T-helper 17 cell (primary cell): ENCODE measurements around the gene JARID2. TPM values are rescaled to one million over a fixed set of nuclear protein-coding genes. Genes with fewer than 3 reads are reported as not detected.

Source experiments
- ATAC-seq: fragments of 150-1000 bp; cut with Tn5 transposase; 2 replicates; pipeline ENCODE4 v1.10.0; 2021; ENCODE audit warnings: mild to moderate bottlenecking, moderate library complexity
- DNase-seq, 3 donors: peaks; one replicate each; pipeline versions ENCODE4 v3.0.0 to v3.0.0-alpha.2; 2020 to 2021
- H3K9me3 ChIP-seq: one replicate; pipeline ENCODE4 v1.7.0; 2013; ENCODE audit warnings: low read length, mild to moderate bottlenecking; ENCODE audit not compliant: control insufficient read depth, poor library complexity, severe bottlenecking
- H3K27ac Mint-ChIP-seq: one replicate; pipeline ENCODE4 v1.8.0; 2022; ENCODE audit warnings: mild to moderate bottlenecking, moderate library complexity, mixed read lengths
- H3K27me3 Mint-ChIP-seq: one replicate; pipeline ENCODE4 v1.8.0; 2022; ENCODE audit warnings: mixed read lengths
- H3K36me3 Mint-ChIP-seq: one replicate; pipeline ENCODE4 v1.8.0; 2022; ENCODE audit warnings: low read depth, mixed read lengths
- H3K4me1 Mint-ChIP-seq: one replicate; pipeline ENCODE4 v1.8.0; 2022; ENCODE audit warnings: mild to moderate bottlenecking, mixed read lengths
- H3K4me3 Mint-ChIP-seq: one replicate; pipeline ENCODE4 v1.8.0; 2022; ENCODE audit warnings: mild to moderate bottlenecking, moderate library complexity, mixed read lengths
- total RNA-seq, 4 donors: library from RNA in 2 of 4; stranded (reverse) in 2 of 4; gene quantifications; one replicate each; pipeline ENCODE4 v1.2.3 and lab custom pipeline; 2022 to 2026

The JARID2 gene
- total RNA-seq, 2 donors from 2014 or later = 21.9 to 35.5 TPM

DNA sequence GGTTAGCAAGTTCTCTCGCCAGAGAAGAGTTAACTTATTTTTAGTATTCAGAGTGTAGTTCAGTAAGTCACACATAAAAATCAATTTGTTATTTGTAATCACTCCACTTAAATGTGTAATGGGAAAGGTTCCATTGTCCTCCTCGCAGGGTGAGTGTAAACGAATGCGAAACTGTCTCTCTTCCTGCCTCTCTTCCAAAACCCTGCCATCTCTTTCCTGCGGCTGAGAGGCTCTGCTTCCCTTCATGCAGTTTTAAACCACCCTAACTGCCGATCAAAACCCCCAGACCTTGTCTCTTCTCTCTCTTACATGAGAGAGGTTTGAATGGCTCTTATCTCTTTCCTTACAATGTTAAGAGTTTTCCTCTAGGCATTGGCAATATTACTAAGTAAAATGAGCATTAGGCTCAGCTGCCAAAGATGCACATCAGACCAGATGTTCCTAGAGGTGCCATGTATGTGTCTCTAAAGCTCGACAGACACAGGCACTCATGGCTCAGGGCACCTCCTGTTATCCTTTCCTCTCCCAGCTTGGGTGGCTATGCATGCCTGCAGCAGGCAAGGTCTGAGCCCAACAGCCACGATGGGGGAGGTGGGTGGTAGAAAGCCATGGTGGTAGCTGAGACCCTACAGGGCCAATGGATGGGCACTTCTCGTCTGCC is 91.2 kb downstream of the JARID2 start:
- no peaks in the 10 kb centered on the region for H3K9me3 ChIP-seq
- ATAC-seq (no peak), DNase-seq (no peak)
- H3K4me1 Mint-ChIP-seq = peaks cover 59% of the 10 kb centered on the region
- no peak overlapping the region for H3K4me3 Mint-ChIP-seq
- H3K27ac Mint-ChIP-seq = peak overlapping the region; percentile 27
- H3K36me3 Mint-ChIP-seq = no peaks in the 10 kb centered on the region
- H3K27me3 Mint-ChIP-seq = no peaks in the 10 kb centered on the region

DNA sequence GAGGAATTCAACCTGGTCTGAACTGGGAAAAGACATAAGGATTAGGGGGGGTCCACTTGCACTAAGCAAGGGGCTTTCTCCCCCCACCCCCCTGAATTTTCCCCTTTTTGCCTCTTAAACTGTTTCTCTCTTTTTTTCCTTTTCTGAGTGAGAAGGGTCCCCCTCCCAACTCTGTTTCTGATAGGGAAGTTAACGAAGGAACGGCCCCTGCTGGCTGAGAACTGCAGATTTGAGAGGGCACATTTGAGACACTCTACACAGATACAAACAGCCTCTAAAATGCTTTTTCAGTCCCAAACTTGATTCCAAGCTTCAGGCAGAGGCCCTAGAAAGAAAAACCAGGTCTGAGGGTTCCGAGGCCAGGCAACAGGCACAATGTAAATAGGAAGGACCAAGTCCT is 91.7 kb downstream of the JARID2 start:
- no peak overlapping the region for H3K4me3 Mint-ChIP-seq

GRCh38 chr6:15338476-15338875 is 92.6 kb downstream of the JARID2 start:
- H3K4me3 Mint-ChIP-seq = no peak overlapping the region
- H3K27me3 Mint-ChIP-seq = no peaks in the 10 kb centered on the region
- H3K9me3 ChIP-seq = no peaks in the 10 kb centered on the region
- no peaks in the 10 kb centered on the region for H3K36me3 Mint-ChIP-seq
- DNase-seq (no peak), ATAC-seq (no peak)
- peaks cover 59% of the 10 kb centered on the region for H3K4me1 Mint-ChIP-seq
- no peak overlapping the region for H3K27ac Mint-ChIP-seq

More for the DNA sequence above, 91.7 kb downstream of the JARID2 start:
- Mint-ChIP-seq H3K4me1 (peaks cover 60% of the 10 kb centered on the region), H3K27ac (no peak overlapping the region), H3K27me3 (no peaks in the 10 kb centered on the region), H3K36me3 (no peaks in the 10 kb centered on the region)
- DNase-seq (no peak), ATAC-seq (no peak)
- H3K9me3 ChIP-seq = no peaks in the 10 kb centered on the region

GRCh38 chr6:15339081-15339480 is 93.2 kb downstream of the JARID2 start:
- Mint-ChIP-seq H3K36me3 (no peaks in the 10 kb centered on the region), H3K4me1 (peaks cover 63% of the 10 kb centered on the region), H3K27me3 (no peaks in the 10 kb centered on the region), H3K27ac (no peak overlapping the region), H3K4me3 (no peak overlapping the region)
- ATAC-seq (no peak), DNase-seq (no peak)
- no peaks in the 10 kb centered on the region for H3K9me3 ChIP-seq

DNA sequence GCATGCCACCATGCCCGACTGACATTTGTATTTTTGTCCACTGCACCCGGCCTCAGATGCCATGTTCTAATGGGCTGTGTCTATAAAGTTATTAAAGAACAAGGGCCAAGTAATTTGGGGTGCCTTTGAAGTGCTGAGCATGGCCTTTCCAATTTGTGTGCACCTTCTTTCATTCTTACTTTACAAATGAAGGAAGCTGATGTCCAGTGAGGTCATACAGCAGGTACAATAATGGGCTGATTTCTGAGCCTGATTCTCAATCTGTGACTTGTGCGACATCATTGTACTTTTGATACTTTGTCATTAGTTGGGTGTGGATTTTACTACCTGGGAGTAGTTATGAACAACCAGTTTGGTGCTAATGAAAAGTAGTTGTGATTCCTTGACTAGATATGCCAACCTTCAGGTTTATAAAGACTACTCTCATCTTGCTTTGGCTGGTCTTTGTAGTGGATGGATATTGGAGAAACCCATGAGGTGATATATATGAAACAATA is 94.3 kb downstream of the JARID2 start:
- peak overlapping the region; percentile 71 for H3K4me3 Mint-ChIP-seq
- H3K36me3 Mint-ChIP-seq = no peaks in the 10 kb centered on the region
- ATAC-seq = no peak
- H3K27me3 Mint-ChIP-seq = no peaks in the 10 kb centered on the region
- H3K9me3 ChIP-seq = no peaks in the 10 kb centered on the region
- no peak for DNase-seq
- peaks cover 62% of the 10 kb centered on the region for H3K4me1 Mint-ChIP-seq
- H3K27ac Mint-ChIP-seq = peak overlapping the region; percentile 84

DNA sequence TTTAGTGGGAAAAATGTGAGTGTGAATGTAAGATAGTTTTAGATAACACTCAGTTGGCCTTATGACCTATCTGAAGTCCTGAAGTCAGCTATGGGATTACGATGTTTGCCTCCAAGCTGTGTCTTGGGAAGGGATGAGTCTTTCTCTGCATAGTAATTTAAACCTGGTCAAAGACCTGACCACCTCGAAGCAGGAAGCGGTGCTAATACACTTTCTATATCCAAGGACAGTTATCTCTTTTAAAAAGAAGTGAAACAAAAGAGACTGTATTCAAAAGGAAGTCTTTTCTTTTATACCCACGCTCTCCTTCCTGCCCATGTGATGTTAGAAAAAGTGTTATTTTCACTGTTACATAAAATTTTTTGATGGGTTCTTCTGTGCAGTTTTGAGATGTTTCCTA is 94.9 kb downstream of the JARID2 start:
- H3K27me3 Mint-ChIP-seq = no peaks in the 10 kb centered on the region
- DNase-seq (no peak), ATAC-seq (peak; percentile 45)
- H3K4me3 Mint-ChIP-seq = peak overlapping the region; percentile 71
- H3K36me3 Mint-ChIP-seq = no peaks in the 10 kb centered on the region
- H3K9me3 ChIP-seq = no peaks in the 10 kb centered on the region
- H3K27ac Mint-ChIP-seq = peak overlapping the region; percentile 84
- H3K4me1 Mint-ChIP-seq = peaks cover 62% of the 10 kb centered on the region

DNA sequence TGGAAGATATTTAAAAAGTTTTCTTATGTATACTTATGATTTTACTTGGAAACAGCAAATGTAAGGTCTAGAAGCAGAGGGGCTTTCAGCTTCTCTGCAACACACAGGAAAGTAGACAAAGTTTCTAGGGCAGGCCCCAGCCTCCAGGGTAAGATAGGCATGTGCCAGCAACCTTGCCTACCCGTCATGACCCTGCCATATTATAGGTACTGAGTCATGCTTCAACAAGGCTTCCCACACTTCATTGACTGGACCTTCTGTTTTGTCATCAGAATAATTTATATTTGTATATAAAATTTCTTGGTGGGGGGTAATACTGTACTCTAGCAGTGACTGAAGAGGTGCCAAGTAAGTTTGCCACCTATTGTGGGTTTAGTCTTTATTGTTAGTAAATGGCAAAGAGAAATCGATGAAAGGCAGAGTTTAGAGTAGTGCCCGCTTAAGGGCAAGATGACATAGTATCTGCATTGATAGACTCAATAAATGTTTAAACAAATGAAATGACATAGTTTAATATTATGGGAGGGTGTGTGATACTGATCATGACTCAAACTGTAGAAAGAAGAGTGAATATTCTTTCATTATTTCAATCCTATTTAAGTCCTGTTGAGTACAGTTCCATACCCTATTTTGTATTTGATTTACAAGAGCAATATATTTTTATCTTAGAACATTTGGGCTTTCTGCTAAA is 95.6 kb downstream of the JARID2 start:
- no peaks in the 10 kb centered on the region for H3K27me3 Mint-ChIP-seq
- H3K27ac Mint-ChIP-seq = peak overlapping the region; percentile 84
- DNase-seq = no peak
- no peaks in the 10 kb centered on the region for H3K9me3 ChIP-seq
- H3K4me1 Mint-ChIP-seq = peaks cover 64% of the 10 kb centered on the region
- no peak overlapping the region for H3K4me3 Mint-ChIP-seq
- no peak for ATAC-seq
- no peaks in the 10 kb centered on the region for H3K36me3 Mint-ChIP-seq

GRCh38 chr6:15342114-15342513 is 96.2 kb downstream of the JARID2 start:
- no peak for DNase-seq
- no peaks in the 10 kb centered on the region for H3K27me3 Mint-ChIP-seq
- H3K36me3 Mint-ChIP-seq = no peaks in the 10 kb centered on the region
- H3K4me3 Mint-ChIP-seq = no peak overlapping the region
- H3K4me1 Mint-ChIP-seq = peaks cover 62% of the 10 kb centered on the region
- no peak for ATAC-seq
- no peak overlapping the region for H3K27ac Mint-ChIP-seq
- H3K9me3 ChIP-seq = no peaks in the 10 kb centered on the region

GRCh38 chr6:15343490-15344191 is 97.8 kb downstream of the JARID2 start:
- ATAC-seq = no peak
- DNase-seq = no peak
- Mint-ChIP-seq H3K27me3 (no peaks in the 10 kb centered on the region), H3K27ac (peak overlapping the region; percentile 78), H3K4me1 (peaks cover 56% of the 10 kb centered on the region), H3K4me3 (no peak overlapping the region), H3K36me3 (no peaks in the 10 kb centered on the region)
- H3K9me3 ChIP-seq = no peaks in the 10 kb centered on the region

DNA sequence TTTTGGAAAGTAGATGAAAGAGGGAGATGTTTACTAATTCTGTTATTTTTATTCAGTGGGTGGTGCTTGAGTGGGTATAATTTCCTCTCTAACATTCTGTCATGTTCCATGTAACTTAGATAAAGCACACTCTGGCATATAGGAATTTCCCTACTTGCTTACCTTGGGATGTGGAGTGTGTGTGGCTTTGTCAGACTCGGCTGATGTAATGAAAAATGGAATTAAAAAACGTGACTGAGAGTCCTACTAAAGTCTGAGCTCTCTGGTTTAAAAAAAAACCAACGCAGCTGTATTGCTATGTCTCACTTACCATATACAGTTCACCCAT is 98.3 kb downstream of the JARID2 start:
- peaks cover 53% of the 10 kb centered on the region for H3K4me1 Mint-ChIP-seq
- DNase-seq = no peak
- peak overlapping the region; percentile 78 for H3K27ac Mint-ChIP-seq
- no peaks in the 10 kb centered on the region for H3K27me3 Mint-ChIP-seq
- H3K36me3 Mint-ChIP-seq = no peaks in the 10 kb centered on the region
- H3K4me3 Mint-ChIP-seq = no peak overlapping the region
- H3K9me3 ChIP-seq = no peaks in the 10 kb centered on the region
- no peak for ATAC-seq

DNA sequence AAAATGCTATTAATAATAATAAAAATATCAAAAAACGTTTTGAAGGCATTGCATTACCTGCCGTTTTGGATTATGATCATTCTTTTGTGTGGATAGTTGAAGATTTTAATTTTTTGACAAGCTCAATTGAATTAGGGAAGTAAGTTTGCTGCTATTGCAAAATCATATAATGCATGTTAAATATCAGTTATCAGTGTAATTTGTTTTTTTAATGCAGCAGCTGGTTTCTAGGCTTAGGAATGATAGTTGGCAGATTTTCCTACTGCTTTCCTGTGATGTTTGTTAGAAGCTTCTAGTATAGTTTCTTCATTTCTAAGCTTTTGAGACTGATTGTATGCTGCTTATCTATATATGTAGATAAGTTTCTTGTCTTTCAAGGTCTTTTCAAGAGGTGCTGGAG is 99.0 kb downstream of the JARID2 start:
- no peaks in the 10 kb centered on the region for H3K9me3 ChIP-seq
- Mint-ChIP-seq H3K27me3 (no peaks in the 10 kb centered on the region), H3K4me1 (peaks cover 52% of the 10 kb centered on the region), H3K36me3 (no peaks in the 10 kb centered on the region), H3K4me3 (no peak overlapping the region), H3K27ac (no peak overlapping the region)
- DNase-seq = no peak
- no peak for ATAC-seq

- Mint-ChIP-seq H3K36me3 (no peaks in the 10 kb centered on the region), H3K27me3 (no peaks in the 10 kb centered on the region), H3K27ac (peak overlapping the region; percentile 86), H3K4me1 (peaks cover 40% of the 10 kb centered on the region), H3K4me3 (peak overlapping the region; percentile 33)
- ATAC-seq (no peak), DNase-seq (no peak)
- no peaks in the 10 kb centered on the region for H3K9me3 ChIP-seq
Measured at GRCh38 chr6:15346315-15346714, 100.4 kb downstream of the JARID2 start.

GRCh38 chr6:15348528-15348927 is 102.7 kb downstream of the JARID2 start:
- no peaks in the 10 kb centered on the region for H3K36me3 Mint-ChIP-seq
- H3K4me3 Mint-ChIP-seq = no peak overlapping the region
- H3K4me1 Mint-ChIP-seq = peaks cover 48% of the 10 kb centered on the region
- ATAC-seq (no peak), DNase-seq (no peak)
- no peaks in the 10 kb centered on the region for H3K9me3 ChIP-seq
- no peak overlapping the region for H3K27ac Mint-ChIP-seq
- H3K27me3 Mint-ChIP-seq = no peaks in the 10 kb centered on the region
